ENCODE data around the gene IER5.

- TF ChIP-seq ELK1 (IDR thresholded peaks at IDR 0.05; ENCODE audit: low read depth, low read length) (no peak), CEBPB (IDR thresholded peaks at IDR 0.05) (no peak), PHF8 (IDR thresholded peaks at IDR 0.05; ENCODE audit: borderline replicate concordance, low read depth) (no peak), POLR2A (IDR thresholded peaks at IDR 0.05; ENCODE audit: low read length) (no peak)
Measured at GRCh38 chr1:181090641-181091126, 2.2 kb downstream of the IER5 start.
